ENCODE data around the gene SPTB. TPM values are rescaled to one million over a fixed set of nuclear protein-coding genes. Genes with fewer than 3 reads are reported as not detected.

SPTB gene
- polyA plus RNA-seq, 1 donor (not counting 4 experiments of a cell fraction or from before 2014, with no cell fraction given): not detected

DNA sequence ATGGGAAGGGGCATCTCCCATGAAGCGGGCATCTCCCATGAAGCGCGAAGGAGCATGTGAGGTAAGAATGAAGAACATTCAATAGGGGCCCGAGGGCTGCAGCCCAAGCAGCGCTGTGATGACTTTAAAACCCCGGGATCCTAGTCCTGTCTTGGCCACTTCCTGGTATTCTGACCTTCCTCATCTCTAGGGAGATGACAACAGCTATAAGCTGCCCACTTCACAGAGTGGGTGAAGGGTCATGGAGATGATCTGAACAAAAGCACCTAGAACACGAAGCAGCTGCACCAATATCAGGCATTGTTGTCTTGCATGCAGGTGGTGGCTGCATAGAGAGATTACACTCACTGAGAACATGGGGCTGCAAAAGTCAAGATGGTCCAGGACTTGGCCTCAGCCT is 64.5 kb downstream of the SPTB start:
- H3K4me2 ChIP-seq (ENCODE audit: control insufficient read depth, extremely low read depth, insufficient read depth, low read depth, low read length): no peak overlapping the region
- H3K36me3 ChIP-seq (ENCODE audit: control insufficient read depth in 2 of 2, extremely low read depth in 1 of 2, insufficient read depth in 2 of 2, low read length in 2 of 2): no peaks in the 10 kb centered on the region
- no peaks in the 10 kb centered on the region for H3K9me3 ChIP-seq (ENCODE audit: control insufficient read depth, low read depth, low read length)
- H3K9ac ChIP-seq (ENCODE audit: control insufficient read depth, extremely low read depth, insufficient read depth, low read length): no peak overlapping the region
- no peaks in the 10 kb centered on the region for H3K79me2 ChIP-seq (ENCODE audit: control insufficient read depth, insufficient read depth, low read length)
- peaks cover 8% of the 10 kb centered on the region for H3K4me1 ChIP-seq (ENCODE audit: control insufficient read depth, extremely low read depth, insufficient read depth, low read length)
- no peaks in the 10 kb centered on the region for H4K20me1 ChIP-seq (ENCODE audit: control insufficient read depth, extremely low read depth, insufficient read depth, low read length)
- H3K27ac ChIP-seq (ENCODE audit: control insufficient read depth, insufficient read depth, low read length): no peak overlapping the region
- H3K4me3 ChIP-seq (ENCODE audit: control insufficient read depth in 2 of 3, extremely low read depth in 1 of 3, insufficient read depth in 2 of 3, low read depth in 1 of 3, low read length in 3 of 3): no peak overlapping the region
- H3K27me3 ChIP-seq (ENCODE audit: control insufficient read depth, extremely low read depth, insufficient read depth, low read length): peaks cover 6% of the 10 kb centered on the region
- no peaks in the 10 kb centered on the region for H3K9me1 ChIP-seq (ENCODE audit: control insufficient read depth, extremely low read depth, insufficient read depth, low read length)
- FAIRE-seq (no peak), DNase-seq (ENCODE audit: low read depth, low spot score) (no peak)
- H2AFZ ChIP-seq (ENCODE audit: control insufficient read depth, low read length): no peak overlapping the region
- TF ChIP-seq CTCF (optimal IDR thresholded peaks at IDR 0.05 in 1 of 3, IDR thresholded peaks at IDR 0.05 in 1 of 3, conservative IDR thresholded peaks at IDR 0.05 in 1 of 3; ENCODE audit: extremely low read depth in 1 of 3, insufficient read depth in 2 of 3, low read length in 3 of 3): no peak
- TF ChIP-seq EZH2 (IDR thresholded peaks at IDR 0.05; ENCODE audit: low read length): no peak
- dilution Hi-C loops (cut with MboI; ENCODE audit: extremely low pct_ligation_motif_present, low sequenced_read_pairs): no loop called here

GRCh38 chr14:64812412-64812811 is 67.3 kb downstream of the SPTB start:
- Histone ChIP-seq H3K4me1 (ENCODE audit: control insufficient read depth, extremely low read depth, insufficient read depth, low read length) (peaks cover 8% of the 10 kb centered on the region), H2AFZ (ENCODE audit: control insufficient read depth, low read length) (peak overlapping the region; percentile 7), H3K36me3 (ENCODE audit: control insufficient read depth in 2 of 2, extremely low read depth in 1 of 2, insufficient read depth in 2 of 2, low read length in 2 of 2) (no peaks in the 10 kb centered on the region), H4K20me1 (ENCODE audit: control insufficient read depth, extremely low read depth, insufficient read depth, low read length) (no peaks in the 10 kb centered on the region), H3K9ac (ENCODE audit: control insufficient read depth, extremely low read depth, insufficient read depth, low read length) (no peak overlapping the region), H3K4me2 (ENCODE audit: control insufficient read depth, extremely low read depth, insufficient read depth, low read depth, low read length) (peak overlapping the region; percentile 19), H3K9me3 (ENCODE audit: control insufficient read depth, low read depth, low read length) (no peaks in the 10 kb centered on the region), H3K27ac (ENCODE audit: control insufficient read depth, insufficient read depth, low read length) (no peak overlapping the region), H3K9me1 (ENCODE audit: control insufficient read depth, extremely low read depth, insufficient read depth, low read length) (no peaks in the 10 kb centered on the region), H3K4me3 (ENCODE audit: control insufficient read depth in 2 of 3, extremely low read depth in 1 of 3, insufficient read depth in 2 of 3, low read depth in 1 of 3, low read length in 3 of 3) (no peak overlapping the region), H3K79me2 (ENCODE audit: control insufficient read depth, insufficient read depth, low read length) (no peaks in the 10 kb centered on the region), H3K27me3 (ENCODE audit: control insufficient read depth, extremely low read depth, insufficient read depth, low read length) (no peaks in the 10 kb centered on the region)
- TF ChIP-seq EZH2 (IDR thresholded peaks at IDR 0.05; ENCODE audit: low read length): no peak
- no peak for TF ChIP-seq CTCF (optimal IDR thresholded peaks at IDR 0.05 in 1 of 3, IDR thresholded peaks at IDR 0.05 in 1 of 3, conservative IDR thresholded peaks at IDR 0.05 in 1 of 3; ENCODE audit: extremely low read depth in 1 of 3, insufficient read depth in 2 of 3, low read length in 3 of 3)
- FAIRE-seq: peak; percentile 61
- no peak for DNase-seq (ENCODE audit: low read depth, low spot score)
- dilution Hi-C loops (cut with MboI; ENCODE audit: extremely low pct_ligation_motif_present, low sequenced_read_pairs): no loop called here

Data from keratinocyte (primary cell).